Keratinocyte (primary cell): ENCODE results near the gene CARTPT. TPM values are rescaled to one million over a fixed set of nuclear protein-coding genes. Genes with fewer than 3 reads are reported as not detected.

Experiments
- DNase-seq: peaks from one replicate; pipeline ENCODE4 v3.0.0-alpha.2; 2011; ENCODE audit warnings: low read depth, missing footprints, low spot score
- FAIRE-seq: peaks from 2 replicates; lab custom pipeline; 2011; peaks lifted over from hg19 to GRCh38; lab: Jason Lieb, UNC
- H2AFZ ChIP-seq: 2 replicates; pipeline ENCODE4 v1.6.0; 2012; ENCODE audit warnings: low read length, control low read depth, inconsistent platforms; ENCODE audit not compliant: control insufficient read depth
- H3K27ac ChIP-seq: 2 replicates; pipeline ENCODE4 v1.5.1; 2011; ENCODE audit warnings: low read length; ENCODE audit not compliant: control insufficient read depth, insufficient read depth
- H3K27me3 ChIP-seq: 3 replicates; pipeline ENCODE4 v1.6.0; 2011; ENCODE audit warnings: low read length; ENCODE audit not compliant: control insufficient read depth, insufficient read depth; ENCODE audit errors: extremely low read depth
- H3K36me3 ChIP-seq, 2 experiments: 2 replicates in 1 of 2; 3 replicates in 1 of 2; pipeline ENCODE4 v1.5.1; 2011; ENCODE audit warnings: low read length in 2 of 2, mild to moderate bottlenecking in 1 of 2; ENCODE audit not compliant: control insufficient read depth in 2 of 2, insufficient read depth in 2 of 2; ENCODE audit errors: extremely low read depth in 1 of 2
- H3K4me1 ChIP-seq: 3 replicates; pipeline ENCODE4 v1.5.1; 2011; ENCODE audit warnings: low read length; ENCODE audit not compliant: control insufficient read depth, insufficient read depth; ENCODE audit errors: extremely low read depth
- H3K4me2 ChIP-seq: 3 replicates; pipeline ENCODE4 v1.6.0; 2011; ENCODE audit warnings: low read depth, low read length; ENCODE audit not compliant: control insufficient read depth, insufficient read depth; ENCODE audit errors: extremely low read depth
- H3K4me3 ChIP-seq, 3 experiments: fragments of 200-600 bp in 1 of 3; sonication (generic) in 1 of 3; 2 replicates in 2 of 3; 3 replicates in 1 of 3; pipeline ENCODE4 v1.5.1; 2011 to 2016; ENCODE audit warnings: low read length in 3 of 3, mild to moderate bottlenecking in 3 of 3, control low read depth in 2 of 3, inconsistent platforms in 1 of 3, low read depth in 1 of 3, mixed read lengths in 1 of 3, mixed run types in 1 of 3, moderate library complexity in 1 of 3; ENCODE audit not compliant: control insufficient read depth in 2 of 3, insufficient read depth in 2 of 3; ENCODE audit errors: extremely low read depth in 1 of 3
- H3K79me2 ChIP-seq: 2 replicates; pipeline ENCODE4 v1.6.0; 2012; ENCODE audit warnings: low read length; ENCODE audit not compliant: control insufficient read depth, insufficient read depth
- H3K9ac ChIP-seq: 3 replicates; pipeline ENCODE4 v1.6.0; 2011; ENCODE audit warnings: low read length; ENCODE audit not compliant: control insufficient read depth, insufficient read depth; ENCODE audit errors: extremely low read depth
- H3K9me1 ChIP-seq: 3 replicates; pipeline ENCODE4 v1.6.0; 2011; ENCODE audit warnings: low read length; ENCODE audit not compliant: control insufficient read depth, insufficient read depth; ENCODE audit errors: extremely low read depth
- H3K9me3 ChIP-seq: 2 replicates; pipeline ENCODE4 v1.5.1; 2012; ENCODE audit warnings: low read depth, low read length; ENCODE audit not compliant: control insufficient read depth
- H4K20me1 ChIP-seq: 3 replicates; pipeline ENCODE4 v1.6.0; 2011; ENCODE audit warnings: low read length; ENCODE audit not compliant: control insufficient read depth, insufficient read depth; ENCODE audit errors: extremely low read depth
- CTCF ChIP-seq, 3 experiments: IDR thresholded peaks in 1 of 3; conservative IDR thresholded peaks in 1 of 3; optimal IDR thresholded peaks in 1 of 3; 2 replicates in 2 of 3; 3 replicates in 1 of 3; pipeline versions ENCODE3 to v1.5.1; 2011; ENCODE audit warnings: low read length in 3 of 3, mild to moderate bottlenecking in 3 of 3, moderate library complexity in 2 of 3, control low read depth in 1 of 3, inconsistent platforms in 1 of 3; ENCODE audit not compliant: insufficient read depth in 2 of 3; ENCODE audit errors: extremely low read depth in 1 of 3
- EZH2 ChIP-seq: IDR thresholded peaks from one replicate; pipeline ENCODE4 v1.6.1; 2012; ENCODE audit warnings: inconsistent platforms, mild to moderate bottlenecking, low read length, moderate library complexity
- dilution Hi-C: fragments of 300-500 bp; cut with MboI; formaldehyde crosslinking; loops from one replicate; pipeline ENCODE4 v1.7.0; 2020; ENCODE audit warnings: low sequenced_read_pairs; ENCODE audit not compliant: extremely low pct_ligation_motif_present
- polyA plus RNA-seq, 5 experiments: library from polyadenylated mRNA; depleted of rRNA in 3 of 5; stranded (reverse) in 3 of 5; stranded (forward) in 1 of 5; unstranded in 1 of 5; fragments of >200 nt; gene quantifications; 1 replicate in 1 of 5; 2 replicates in 3 of 5; 3 replicates in 1 of 5; pipeline versions ENCODE4 v1.2.1 to v1.2.3, GENCODE V29; 2011 to 2012; ENCODE audit warnings: missing spikeins in 2 of 5, low read depth in 1 of 5, low replicate concordance in 1 of 5

The CARTPT gene
- polyA plus RNA-seq, 1 donor (not counting 4 experiments of a cell fraction or from before 2014, with no cell fraction given) = not detected

- H3K27ac ChIP-seq = no peak overlapping the region
- H3K4me1 ChIP-seq = no peaks in the 10 kb centered on the region
- FAIRE-seq (no peak), DNase-seq (no peak)
- dilution Hi-C loops = no loop called here
- H4K20me1 ChIP-seq = no peaks in the 10 kb centered on the region
- H3K4me2 ChIP-seq = no peak overlapping the region
- H3K27me3 ChIP-seq = no peaks in the 10 kb centered on the region
- no peak overlapping the region for H3K4me3 ChIP-seq
- H2AFZ ChIP-seq = no peak overlapping the region
- no peaks in the 10 kb centered on the region for H3K9me1 ChIP-seq
- no peaks in the 10 kb centered on the region for H3K36me3 ChIP-seq
- H3K79me2 ChIP-seq = no peaks in the 10 kb centered on the region
- H3K9ac ChIP-seq = no peak overlapping the region
- TF ChIP-seq CTCF (optimal IDR thresholded peaks at IDR 0.05 in 1 of 3, IDR thresholded peaks at IDR 0.05 in 1 of 3, conservative IDR thresholded peaks at IDR 0.05 in 1 of 3; ENCODE audit: extremely low read depth in 1 of 3, insufficient read depth in 2 of 3, low read length in 3 of 3) (no peak), EZH2 (no peak)
- H3K9me3 ChIP-seq = no peaks in the 10 kb centered on the region
Observed at GRCh38 chr5:71748360-71748759, 29.3 kb downstream of the CARTPT start.

- Histone ChIP-seq H3K9me3 (no peaks in the 10 kb centered on the region), H3K4me3 (no peak overlapping the region), H3K9me1 (no peaks in the 10 kb centered on the region), H3K27me3 (no peaks in the 10 kb centered on the region), H3K36me3 (no peaks in the 10 kb centered on the region), H3K9ac (no peak overlapping the region), H2AFZ (no peak overlapping the region), H3K4me1 (no peaks in the 10 kb centered on the region), H3K27ac (no peak overlapping the region), H3K79me2 (no peaks in the 10 kb centered on the region), H4K20me1 (no peaks in the 10 kb centered on the region), H3K4me2 (no peak overlapping the region)
- TF ChIP-seq EZH2 (no peak), CTCF (optimal IDR thresholded peaks at IDR 0.05 in 1 of 3, IDR thresholded peaks at IDR 0.05 in 1 of 3, conservative IDR thresholded peaks at IDR 0.05 in 1 of 3; ENCODE audit: extremely low read depth in 1 of 3, insufficient read depth in 2 of 3, low read length in 3 of 3) (no peak)
- dilution Hi-C loops = no loop called here
- FAIRE-seq (no peak), DNase-seq (no peak)
Observed at GRCh38 chr5:71751422-71751821, 32.3 kb downstream of the CARTPT start.
